Activated CD4-positive, CD25-positive, alpha-beta regulatory T cell treated with anti-CD3 and anti-CD28 coated beads, Interleukin-2, amount 50 U/mL, for 24 hours (primary cell): ENCODE measurements around the gene CIT.
"Not testable (repeated sequence)": the region's sequence is repeated elsewhere in the genome, so short reads cannot be mapped to it uniquely, and the experiment has no call there.

Experiments used
- ATAC-seq, 2 donors: fragments of 150-1000 bp; cut with Tn5 transposase; one replicate each; pipeline ENCODE4 v1.10.0; 2021; ENCODE audit warnings: mild to moderate bottlenecking in 1 of 2, moderate library complexity in 1 of 2

The CIT gene

GRCh38 chr12:119876761-119877638 is at the start of gene CIT:
Gene CIT, minus strand, starts transcription at chr12:119877320. Its CDS starts 1,152 bp downstream, at chr12:119876168.
- peak; percentile 100 for ATAC-seq

DNA sequence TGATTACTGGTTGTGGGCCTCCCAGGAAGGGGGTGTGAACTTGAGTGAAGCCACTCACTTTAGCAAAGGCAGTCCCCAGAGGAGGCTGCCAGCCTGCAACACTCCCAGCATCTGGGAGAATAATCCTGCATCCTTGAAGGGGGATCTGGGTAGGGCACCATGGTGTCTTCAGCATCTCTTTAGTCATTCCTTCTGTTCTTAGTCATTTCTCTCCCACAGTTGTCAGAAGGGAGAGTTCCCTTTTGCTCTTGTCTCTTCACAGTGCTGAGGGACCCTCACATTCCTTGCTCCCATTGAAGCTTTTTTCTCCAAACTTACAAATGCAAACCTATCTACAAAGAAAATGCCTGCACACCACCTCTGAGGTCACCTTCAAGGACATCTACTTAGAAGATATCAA is 48.1 kb upstream of the CIT start:
- ATAC-seq = no peak

DNA sequence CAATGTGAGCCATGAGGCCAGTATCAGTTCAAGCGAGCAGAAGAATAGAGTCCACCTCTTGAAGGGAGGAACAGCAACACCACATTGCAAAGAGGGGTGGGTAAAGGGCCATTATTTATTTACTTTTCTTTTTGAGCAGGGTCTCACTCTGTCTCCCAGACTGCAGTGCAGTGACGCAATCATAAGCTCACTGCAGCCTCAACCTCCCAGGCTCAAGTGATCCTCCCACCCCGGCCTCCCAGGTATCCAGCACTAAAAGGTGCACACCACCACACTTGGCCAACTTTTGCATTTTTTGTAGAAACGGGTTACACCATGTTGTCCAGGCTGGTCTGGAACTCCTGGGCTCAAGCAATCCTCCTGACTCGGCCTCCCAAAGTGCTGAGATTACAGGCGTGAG is 42.9 kb upstream of the CIT start:
- no peak for ATAC-seq

- no peak for ATAC-seq
These were observed 38.9 kb upstream of the CIT start for GRCh38 chr12:119915894-119916510.

- no peak for ATAC-seq
These were observed 37.5 kb upstream of the CIT start for GRCh38 chr12:119914666-119915065.

DNA sequence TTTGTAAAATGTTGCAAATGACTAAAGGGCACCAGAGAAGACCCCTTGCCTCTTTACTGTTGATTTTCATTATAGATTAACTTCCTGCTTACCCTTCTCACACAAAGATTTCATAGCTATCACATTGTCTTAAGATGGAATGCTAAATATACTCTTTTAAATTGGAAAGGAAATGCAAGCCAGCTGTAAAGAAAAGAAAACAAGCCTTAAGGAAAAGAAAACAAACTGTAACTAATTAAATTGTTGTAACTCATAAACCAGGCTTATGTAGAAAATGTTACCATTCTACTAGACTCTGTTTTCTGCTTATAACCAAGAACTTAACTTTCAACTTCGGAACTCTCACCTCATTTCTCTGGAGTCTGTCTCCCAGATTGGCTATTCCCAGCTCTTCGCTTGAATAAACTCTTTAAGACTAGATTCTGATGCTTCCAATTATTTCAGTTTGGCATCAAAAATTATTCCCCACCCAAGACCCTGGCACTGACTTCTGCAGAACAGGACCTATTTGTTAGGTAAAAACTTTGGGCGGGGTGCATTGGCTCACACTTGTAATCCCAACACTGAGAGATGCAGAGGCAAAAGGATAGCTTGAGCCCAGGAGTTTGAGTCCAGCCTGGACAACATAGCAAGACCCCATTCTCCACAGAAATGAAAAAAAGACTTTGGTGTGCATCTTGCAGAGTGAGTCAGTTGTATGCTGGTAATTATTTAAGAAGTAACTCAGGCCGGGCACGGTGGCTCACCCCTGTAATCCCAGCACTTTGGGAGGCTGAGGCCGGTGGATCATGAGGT is 36.6 kb upstream of the CIT start:
- ATAC-seq = no peak

DNA sequence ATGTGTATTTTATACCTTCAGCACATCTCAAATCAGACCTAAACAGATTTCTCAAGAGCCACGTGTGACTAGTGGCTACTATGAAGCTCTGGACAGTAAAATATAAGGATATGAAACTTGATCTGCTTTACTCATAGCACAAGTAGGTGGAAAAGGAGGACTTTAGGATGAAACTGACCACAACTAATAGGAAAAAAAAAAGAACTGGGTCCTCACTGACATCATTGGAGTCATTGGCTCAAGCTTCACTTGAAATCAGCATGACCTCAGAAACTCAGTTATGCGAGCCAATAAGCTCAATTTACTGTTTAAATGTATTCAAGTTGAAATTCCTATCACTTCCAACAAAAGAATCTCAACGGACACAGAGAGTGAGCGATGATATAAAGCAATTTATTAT is 34.1 kb upstream of the CIT start:
- no peak for ATAC-seq

DNA sequence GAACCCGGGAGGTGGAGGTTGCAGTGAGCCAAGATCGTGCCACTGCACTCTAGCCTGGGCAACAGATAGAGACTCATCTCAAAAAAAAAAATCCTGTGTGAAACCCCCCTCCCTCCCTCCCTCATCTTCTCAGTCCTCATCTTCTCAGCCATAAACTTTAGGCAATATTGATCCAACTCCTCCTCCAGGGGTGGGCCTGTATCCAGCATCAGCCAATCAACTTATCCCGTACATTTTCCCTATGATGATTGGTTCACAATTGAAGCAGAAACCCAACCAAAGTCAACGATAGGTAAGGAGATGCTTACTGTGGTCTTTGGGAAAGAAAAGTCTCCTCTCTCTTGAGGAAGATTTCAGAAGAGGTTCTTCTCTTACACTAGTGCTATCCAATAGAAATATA is 33.5 kb upstream of the CIT start:
- ATAC-seq = no peak

- ATAC-seq = peak; percentile 84 to 92
These were observed 25.0 kb upstream of the CIT start for GRCh38 chr12:119902084-119902509.

GRCh38 chr12:119901670-119902069 is 24.6 kb upstream of the CIT start:
- ATAC-seq = no peak

DNA sequence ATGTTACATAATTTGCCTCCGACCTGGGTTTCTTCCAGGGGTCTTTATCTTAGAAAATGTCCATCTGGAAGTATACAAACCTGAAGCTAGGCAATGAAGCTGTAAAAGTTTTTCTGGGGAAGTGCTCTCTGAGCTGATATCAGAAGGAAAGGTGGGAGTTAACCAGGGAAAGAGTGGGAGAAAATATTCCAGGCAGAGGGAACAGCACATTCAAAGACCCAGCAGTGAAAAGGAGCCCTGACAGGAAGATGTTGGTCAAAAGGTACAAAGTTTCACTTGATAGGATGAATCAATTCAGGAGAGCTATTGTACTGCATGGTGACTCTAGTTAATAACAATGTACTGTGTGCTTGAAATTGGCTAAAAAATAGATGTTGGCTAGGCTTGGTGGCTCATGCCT is 17.8 kb upstream of the CIT start:
- no peak for ATAC-seq

DNA sequence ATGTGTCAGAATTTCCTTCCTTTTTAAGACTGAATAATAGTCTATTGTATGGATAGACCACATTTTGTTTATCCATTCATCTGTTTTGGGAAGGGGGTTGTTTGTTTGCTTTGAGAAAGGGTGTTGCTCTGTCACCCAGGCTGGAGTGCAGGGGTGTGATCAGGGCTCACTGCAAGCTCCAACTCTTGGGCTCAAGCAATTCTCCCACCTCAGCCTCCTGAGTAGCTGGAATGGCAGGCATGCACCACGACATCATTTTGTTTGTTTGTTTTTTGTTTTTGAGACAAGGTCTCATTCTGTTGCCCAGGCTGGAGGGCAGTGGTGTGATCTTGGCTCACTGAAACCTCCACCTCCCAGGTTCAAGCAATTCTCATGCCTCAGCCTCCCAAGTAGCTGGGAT is 15.5 kb upstream of the CIT start:
- ATAC-seq = not testable (repeated sequence)

DNA sequence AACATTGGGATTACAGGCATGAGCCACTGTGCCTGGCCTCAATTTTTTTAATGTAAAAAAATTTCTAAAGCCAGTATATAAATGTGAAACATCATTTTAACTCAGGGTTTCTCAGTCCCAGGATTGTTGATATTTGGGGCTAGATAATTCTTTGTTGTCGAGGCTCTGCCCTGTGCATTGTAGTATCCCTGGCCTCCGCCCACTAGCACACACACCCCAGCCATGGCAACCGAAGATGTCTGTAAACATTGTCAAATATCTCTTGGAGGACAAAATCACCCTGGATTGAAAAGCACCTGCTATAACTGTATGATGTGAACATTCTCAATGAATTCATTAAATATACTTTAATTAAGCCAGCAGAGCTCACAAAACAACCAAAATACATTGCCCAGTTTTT is 8.4 kb upstream of the CIT start:
- ATAC-seq = no peak

DNA sequence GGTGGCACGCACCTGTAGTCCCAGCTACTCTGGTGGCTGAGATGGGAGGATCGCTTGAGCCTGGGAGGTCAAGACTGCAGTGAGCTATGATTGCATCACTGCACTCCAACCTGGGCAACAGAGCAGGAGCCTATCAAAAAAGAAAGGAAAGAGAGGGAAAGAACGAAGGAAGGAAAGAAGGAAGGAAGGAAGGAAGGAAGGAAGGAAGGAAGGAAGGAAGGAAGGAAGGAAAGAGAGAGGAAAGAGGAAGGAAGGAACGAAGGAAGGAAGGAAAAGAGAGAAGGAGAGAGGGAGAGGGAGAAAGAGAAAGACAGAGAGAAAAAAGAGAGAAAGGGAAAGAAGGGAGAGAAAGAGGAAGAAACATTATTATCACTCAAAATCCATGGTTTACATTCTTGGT is 6.7 kb upstream of the CIT start:
- not testable (repeated sequence) for ATAC-seq

DNA sequence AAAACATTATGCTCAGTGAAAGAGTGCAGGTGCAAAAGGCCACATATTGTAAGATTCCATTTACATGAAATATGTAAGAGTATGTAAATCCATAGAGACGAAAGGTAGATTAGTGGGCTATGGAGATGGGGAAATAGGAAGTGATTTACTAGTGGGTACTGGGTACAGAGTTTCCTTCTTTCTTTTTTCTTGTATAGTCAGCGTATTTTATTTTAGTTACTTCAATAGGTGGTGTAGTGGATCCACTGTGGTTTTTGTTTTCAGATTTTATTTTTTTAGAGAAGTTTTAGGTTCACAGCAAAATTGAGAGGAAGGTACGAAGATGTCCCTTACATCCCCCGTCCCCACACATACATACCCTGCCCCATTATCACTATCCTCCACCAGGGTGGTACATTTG is 6.1 kb upstream of the CIT start:
- ATAC-seq = no peak

DNA sequence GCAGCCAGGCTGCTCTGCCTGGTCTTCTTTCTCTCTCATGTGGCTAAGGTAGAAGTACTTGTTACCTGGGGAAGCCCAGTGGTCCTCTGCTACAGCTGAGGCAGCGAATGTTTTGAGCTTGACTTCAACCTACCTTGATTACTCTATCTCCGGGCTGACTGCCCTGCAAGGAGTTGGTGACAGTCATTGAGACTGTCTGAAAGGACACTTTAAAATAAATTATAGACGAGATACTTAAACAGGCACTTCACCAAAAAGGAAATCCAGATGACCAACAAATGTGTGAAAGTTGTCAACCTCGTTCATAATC is 474 bp upstream of the CIT start:
- ATAC-seq = no peak

DNA sequence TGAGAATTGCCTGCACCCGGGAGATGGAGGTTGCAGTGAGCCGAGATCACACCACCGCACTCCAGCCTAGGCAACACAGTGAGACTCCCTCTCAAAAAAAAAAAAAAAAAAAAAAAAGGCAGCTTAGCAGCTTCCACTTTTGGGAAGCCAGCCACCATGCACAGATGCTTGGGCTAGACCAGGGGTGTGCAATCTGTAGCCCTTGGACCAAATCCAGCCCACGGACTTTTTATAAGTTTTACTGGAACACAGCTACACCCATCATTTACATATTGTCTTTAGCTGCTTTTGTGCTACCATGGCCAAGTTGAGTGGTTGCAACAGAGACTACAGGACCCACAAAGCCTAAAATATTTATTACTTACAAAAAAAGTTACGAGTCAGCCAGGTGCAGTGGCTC is 6.7 kb downstream of the CIT start:
- ATAC-seq = no peak

GRCh38 chr12:119869720-119870119 is 7.4 kb downstream of the CIT start:
- ATAC-seq = no peak

DNA sequence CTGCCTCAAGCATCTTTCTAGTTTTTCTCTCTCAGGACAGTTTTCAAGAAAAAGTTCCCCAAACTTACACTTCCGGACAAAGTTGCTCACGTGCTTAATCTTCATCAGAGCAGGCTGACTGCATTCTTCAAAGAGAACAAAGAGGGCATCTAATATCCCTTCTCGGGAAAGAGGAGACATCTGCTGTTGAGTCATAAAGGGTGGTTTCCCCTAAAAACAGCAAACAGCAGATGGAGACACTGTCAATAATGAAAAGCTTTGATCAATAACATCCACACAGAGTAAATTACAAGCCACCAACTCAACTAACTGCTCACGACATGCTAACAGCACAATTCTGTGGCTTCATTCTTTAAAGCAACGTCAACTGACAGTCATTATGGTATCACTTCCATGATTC is 8.1 kb downstream of the CIT start:
- peak in 1 of 2 donors; percentile 41 for ATAC-seq

GRCh38 chr12:119864591-119864990 is 12.5 kb downstream of the CIT start:
- no peak for ATAC-seq

DNA sequence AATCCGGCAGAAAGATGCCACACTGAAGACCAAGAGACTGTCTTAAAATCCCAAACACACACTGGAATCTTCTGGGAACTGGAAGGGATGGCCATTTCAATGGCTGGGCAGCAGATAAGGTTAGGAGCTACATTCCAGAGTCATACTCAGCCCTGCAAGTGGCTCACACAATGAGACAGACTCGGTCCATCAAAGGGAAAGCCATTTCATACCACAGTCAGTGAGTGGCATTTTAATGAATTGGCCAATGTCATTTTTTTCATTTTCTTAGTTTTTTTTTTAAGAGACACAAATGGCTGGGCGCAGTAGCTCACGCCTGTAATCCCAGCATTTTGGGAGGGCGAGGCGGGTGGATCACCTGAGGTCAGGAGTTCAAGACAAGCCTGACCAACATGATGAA is 17.9 kb downstream of the CIT start:
- no peak for ATAC-seq

- no peak for ATAC-seq
These were observed 20.0 kb downstream of the CIT start for GRCh38 chr12:119857041-119857591.

DNA sequence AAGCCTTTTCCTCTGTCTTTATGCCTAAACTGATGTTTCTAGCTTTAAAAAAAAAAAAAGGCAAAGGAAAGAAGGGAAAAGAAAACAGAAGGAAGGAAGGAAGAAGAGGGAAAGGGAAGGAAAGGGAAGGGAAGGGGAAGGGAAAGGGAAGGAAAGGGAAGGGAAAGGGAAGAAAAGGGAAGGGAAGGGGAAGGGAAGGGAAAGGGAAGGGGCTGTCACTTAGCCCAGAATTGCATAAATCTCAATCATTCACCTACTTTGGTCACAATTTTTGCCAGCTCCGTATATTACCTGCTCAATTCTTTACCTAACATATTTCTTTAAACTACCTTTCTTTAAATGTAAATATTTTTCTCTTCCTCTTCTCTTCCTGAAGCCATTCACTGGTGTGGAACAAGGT is 26.8 kb downstream of the CIT start:
- ATAC-seq = no peak
